ENCODE results near the gene GNG12.

GNG12 gene

GRCh38 chr1:67729872-67730271, 103.4 kb downstream of the GNG12 start:
- DNase-seq = no peak

- DNase-seq = peak; percentile 37 to 42
Observed at GRCh38 chr1:67726224-67726623, 107.0 kb downstream of the GNG12 start.

- no peak for DNase-seq
Observed at GRCh38 chr1:67724928-67725560, 108.2 kb downstream of the GNG12 start.

GRCh38 chr1:67723620-67724019, 109.6 kb downstream of the GNG12 start:
- DNase-seq = peak; percentile 34 to 48

DNA sequence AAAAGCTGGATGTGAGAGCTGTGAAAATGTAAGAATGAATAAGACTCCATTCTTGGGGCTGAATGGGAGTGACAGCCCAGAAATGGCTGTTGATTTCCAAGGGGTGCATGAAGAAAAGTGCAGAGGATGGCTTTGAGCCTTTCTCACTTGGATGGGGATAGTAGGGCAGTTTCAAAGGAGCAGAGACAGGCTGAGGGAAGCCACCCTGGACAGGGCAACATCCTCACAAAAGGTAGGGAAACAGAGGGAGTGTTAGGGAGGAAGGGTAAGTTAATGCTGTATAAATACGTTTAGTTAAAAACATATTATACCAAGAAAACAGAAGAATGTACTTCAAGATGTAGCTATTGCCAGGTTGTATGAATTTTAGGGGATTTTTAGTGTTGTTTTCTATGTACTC, 110.1 kb downstream of the GNG12 start:
- no peak for DNase-seq

DNA sequence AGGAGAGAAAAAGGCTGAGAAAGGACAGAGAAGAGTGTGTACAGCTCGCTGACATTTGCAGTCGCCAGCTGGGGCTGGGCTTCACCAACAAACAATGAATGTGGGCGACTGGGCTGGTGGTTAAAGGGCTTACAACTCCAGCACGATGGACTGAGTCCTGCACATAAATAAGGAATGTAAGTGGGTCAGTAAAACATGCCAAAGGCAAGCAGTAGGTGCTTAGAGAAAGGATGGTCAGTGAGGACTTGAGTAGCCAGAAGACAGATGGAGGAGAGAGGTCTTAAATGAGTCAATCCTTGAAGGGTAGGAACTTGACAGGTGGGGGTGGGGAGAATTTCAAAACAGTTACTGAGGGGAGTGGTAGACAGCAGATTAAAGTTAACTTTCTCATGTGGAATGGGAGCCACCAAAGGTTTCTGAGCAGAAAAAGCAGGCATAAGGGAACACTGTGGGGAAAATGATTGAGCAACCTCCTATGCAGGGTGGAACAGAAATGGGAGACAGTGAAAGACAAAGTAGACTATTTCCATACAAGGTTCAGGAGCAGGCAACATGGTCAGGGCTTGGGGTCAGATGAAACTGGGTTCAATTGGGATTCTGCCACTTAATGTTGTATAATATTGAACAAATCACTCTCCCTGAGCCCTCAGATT, 110.8 kb downstream of the GNG12 start:
- DNase-seq = no peak

- no peak for DNase-seq
Observed at GRCh38 chr1:67721650-67722291, 111.5 kb downstream of the GNG12 start.

DNA sequence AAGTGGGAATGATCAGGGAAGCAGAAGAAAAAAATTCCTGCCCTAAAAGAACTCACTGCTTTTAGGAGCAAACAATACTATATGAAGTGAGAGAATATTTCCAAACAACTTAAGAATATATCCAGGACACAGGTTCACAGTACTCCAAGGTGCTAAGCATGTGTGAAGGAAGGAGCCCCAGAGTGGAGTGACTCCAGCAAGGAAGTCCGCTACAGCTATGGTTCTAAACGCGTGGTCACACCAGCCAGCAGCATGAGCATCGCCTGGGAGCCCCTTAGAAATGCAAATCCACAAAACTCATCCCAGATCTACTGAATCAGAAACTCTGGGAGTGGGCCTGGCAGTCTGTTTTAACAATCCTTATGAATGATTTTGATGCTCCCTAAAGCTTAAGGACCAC, 112.2 kb downstream of the GNG12 start:
- DNase-seq = no peak

- DNase-seq = no peak
Observed at GRCh38 chr1:67719329-67720196, 113.7 kb downstream of the GNG12 start.

GRCh38 chr1:67717876-67718275, 115.4 kb downstream of the GNG12 start:
- DNase-seq = no peak

DNA sequence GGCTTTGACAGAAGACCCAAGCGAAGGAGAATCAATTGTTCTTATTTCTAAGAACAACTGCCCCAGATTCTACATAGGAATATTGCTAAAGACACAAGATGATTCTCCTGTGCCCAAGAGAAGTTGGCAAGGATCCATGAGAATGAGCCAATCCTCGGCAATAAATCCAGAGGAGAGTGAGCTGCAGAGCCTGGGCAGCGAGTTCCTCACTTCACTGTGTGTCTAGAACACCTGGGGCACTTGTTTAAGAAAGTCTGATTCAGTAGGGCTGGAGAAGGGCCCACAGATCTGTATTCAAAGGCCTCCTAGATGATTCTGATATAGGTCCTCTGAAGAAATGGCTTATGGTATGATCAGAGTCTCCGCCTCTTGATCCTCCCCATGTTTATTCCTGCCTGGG, 116.5 kb downstream of the GNG12 start:
- no peak for DNase-seq

- no peak for DNase-seq
Observed at GRCh38 chr1:67715819-67716218, 117.4 kb downstream of the GNG12 start.

- DNase-seq = no peak
Observed at GRCh38 chr1:67713057-67713846, 120.0 kb downstream of the GNG12 start.

DNA sequence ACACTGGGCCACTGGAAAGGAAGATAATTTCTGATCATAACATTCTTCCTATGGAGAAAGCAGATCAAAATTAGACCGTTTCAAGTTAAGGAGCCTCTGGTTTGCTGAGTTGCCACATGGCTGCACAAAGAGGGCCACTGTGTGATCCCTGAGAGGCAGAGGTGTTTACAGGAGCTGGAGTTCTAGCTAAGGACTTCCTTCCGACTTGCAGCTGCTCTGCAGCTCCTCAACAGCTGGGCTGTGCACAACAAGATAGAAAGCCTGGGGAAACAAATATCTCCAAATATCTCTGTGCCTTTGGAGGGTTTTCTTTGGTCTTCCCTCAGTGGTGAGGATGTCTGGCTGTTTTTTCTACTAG, 121.4 kb downstream of the GNG12 start:
- no peak for DNase-seq

GRCh38 chr1:67711158-67711854, 122.0 kb downstream of the GNG12 start:
- DNase-seq = no peak

GRCh38 chr1:67710417-67710816, 122.8 kb downstream of the GNG12 start:
- DNase-seq = no peak

GRCh38 chr1:67708606-67709005, 124.7 kb downstream of the GNG12 start:
- DNase-seq = no peak

DNA sequence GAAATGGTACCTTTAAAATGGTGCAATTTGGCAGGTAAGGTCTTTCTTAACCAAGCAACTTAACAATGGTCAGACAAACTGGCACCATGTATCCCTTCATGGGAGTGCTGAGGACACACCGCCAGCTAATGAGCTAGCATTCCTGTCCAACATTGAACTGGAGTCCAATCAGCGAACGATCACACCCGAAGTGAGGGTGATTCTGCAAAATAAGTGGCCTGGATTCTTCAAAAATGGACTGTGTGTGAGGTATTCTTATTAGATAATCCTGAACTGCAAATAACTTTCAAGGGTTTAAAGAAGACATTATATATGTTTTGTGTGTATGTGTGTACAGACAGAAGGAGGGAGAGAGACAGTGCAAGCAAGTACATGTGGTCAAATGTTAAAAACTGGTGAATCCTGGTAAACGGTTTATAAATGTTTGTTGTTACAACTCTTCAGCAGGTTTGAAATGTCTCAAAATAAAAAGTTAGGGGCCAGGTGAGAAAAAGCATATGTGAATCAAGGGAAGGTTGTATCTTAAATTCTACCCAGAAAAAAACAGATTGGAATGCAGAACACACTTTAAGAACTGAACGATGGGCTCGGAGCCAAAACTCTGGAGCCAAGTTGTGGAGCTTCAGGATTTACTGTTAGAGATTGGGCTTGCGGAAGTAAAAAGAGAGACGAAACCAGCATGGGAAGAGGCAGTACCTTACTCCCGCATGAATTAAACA, 127.4 kb downstream of the GNG12 start:
- DNase-seq = no peak

- DNase-seq = no peak
Observed at GRCh38 chr1:67704351-67704750, 128.9 kb downstream of the GNG12 start.

DNA sequence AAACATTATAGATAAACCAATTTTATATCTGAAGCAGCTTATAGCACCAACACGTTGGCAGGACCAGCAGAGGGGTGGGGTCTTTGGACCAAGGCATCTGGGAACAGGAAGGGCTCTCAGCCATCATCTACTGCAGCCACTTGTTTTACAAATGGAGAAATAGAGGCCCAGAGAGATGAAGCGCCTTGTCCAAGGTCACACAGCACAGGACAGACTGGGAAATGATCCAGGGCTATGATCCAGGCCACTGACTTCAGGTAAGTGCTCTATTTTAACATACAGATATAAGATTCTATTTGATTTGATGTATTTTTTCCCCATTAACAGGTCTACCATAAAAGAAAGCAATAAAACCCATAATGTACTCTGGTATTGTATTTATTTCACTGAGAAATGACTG, 131.4 kb downstream of the GNG12 start:
- no peak for DNase-seq
